Testis (tissue), 3 donors: ENCODE data around the gene NLGN1. TPM values are rescaled to one million over a fixed set of nuclear protein-coding genes. Genes with fewer than 3 reads are reported as not detected.

Experiments
- DNase-seq: peaks from one replicate; pipeline ENCODE4 v3.0.0-alpha.2; 2019
- H3K27ac ChIP-seq, 2 donors: fragments of 200-600 bp; sonication (generic); one replicate each; pipeline ENCODE4 v1.5.1; 2019
- H3K27me3 ChIP-seq: fragments of 200-600 bp; sonication (generic); one replicate; pipeline ENCODE4 v1.5.1; 2019
- H3K36me3 ChIP-seq: fragments of 200-600 bp; sonication (generic); one replicate; pipeline ENCODE4 v1.5.1; 2017; ENCODE audit warnings: low read depth; ENCODE audit errors: missing control alignments
- H3K4me1 ChIP-seq: fragments of 200-600 bp; sonication (generic); one replicate; pipeline ENCODE4 v1.5.1; 2019
- H3K4me3 ChIP-seq, 2 donors: fragments of 200-600 bp; sonication (generic); one replicate each; pipeline ENCODE4 v1.5.1; 2017 to 2019
- H3K9me3 ChIP-seq: fragments of 200-600 bp; sonication (generic); one replicate; pipeline ENCODE4 v1.5.1; 2017
- POLR2A ChIP-seq: fragments of 450-650 bp; IDR thresholded peaks from one replicate; pipeline ENCODE4 v1.6.1; 2017; ENCODE audit warnings: antibody characterized with exemption, mild to moderate bottlenecking, moderate library complexity
- WGBS, 2 donors: methylation state at CpG; one replicate each; pipeline ENCODE4 v1.1.5; 2018; 5-methylcytosine and 5-hydroxymethylcytosine counted together
- intact Hi-C: fragments of 100-400 bp; cut with DNase I; formaldehyde crosslinking; loops from one replicate; pipeline ENCODE4 v1.15.1; 2023; ENCODE audit warnings: low total_unique reads
- polyA plus RNA-seq: library from polyadenylated mRNA; stranded (reverse); fragments of 350-450 nt; fragmentation: Illumina TruSeq; extraction: RNeasy Lipid Tissue Mini Kit (QIAGEN cat#74804); gene quantifications from one replicate; pipeline ENCODE4 v1.2.3, GENCODE V29; 2014; ENCODE audit warnings: low read depth, low replicate concordance; ENCODE audit not compliant: insufficient read depth
- total RNA-seq, 2 donors: library from RNA; depleted of rRNA; stranded (reverse); fragments of >200 nt; gene quantifications; one replicate each; pipeline ENCODE4 v1.2.3, GENCODE V29; 2016
- TF ChIP-seq, protein P1 (sequence below), 3 experiments: fragments of 450-650 bp in 2 of 3; fragments of 200-600 bp in 1 of 3; sonication (generic) in 1 of 3; IDR thresholded peaks; one replicate each; pipeline ENCODE4 v1.5.1; 2016 to 2019; ENCODE audit warnings: antibody characterized with exemption in 3 of 3, mild to moderate bottlenecking in 2 of 3, moderate library complexity in 1 of 3

The NLGN1 gene
- total and polyA plus RNA-seq, 3 donors from 2014 or later, result 10.6 to 19.2 (median 15.5) TPM

- H3K36me3 ChIP-seq, result no peaks in the 10 kb centered on the region
- DNase-seq, result no peak
- no peaks in the 10 kb centered on the region for H3K9me3 ChIP-seq
- H3K27me3 ChIP-seq, result no peaks in the 10 kb centered on the region
- intact Hi-C loops, result no loop called here
- TF ChIP-seq POLR2A, result no peak
- TF ChIP-seq, protein P1, sequence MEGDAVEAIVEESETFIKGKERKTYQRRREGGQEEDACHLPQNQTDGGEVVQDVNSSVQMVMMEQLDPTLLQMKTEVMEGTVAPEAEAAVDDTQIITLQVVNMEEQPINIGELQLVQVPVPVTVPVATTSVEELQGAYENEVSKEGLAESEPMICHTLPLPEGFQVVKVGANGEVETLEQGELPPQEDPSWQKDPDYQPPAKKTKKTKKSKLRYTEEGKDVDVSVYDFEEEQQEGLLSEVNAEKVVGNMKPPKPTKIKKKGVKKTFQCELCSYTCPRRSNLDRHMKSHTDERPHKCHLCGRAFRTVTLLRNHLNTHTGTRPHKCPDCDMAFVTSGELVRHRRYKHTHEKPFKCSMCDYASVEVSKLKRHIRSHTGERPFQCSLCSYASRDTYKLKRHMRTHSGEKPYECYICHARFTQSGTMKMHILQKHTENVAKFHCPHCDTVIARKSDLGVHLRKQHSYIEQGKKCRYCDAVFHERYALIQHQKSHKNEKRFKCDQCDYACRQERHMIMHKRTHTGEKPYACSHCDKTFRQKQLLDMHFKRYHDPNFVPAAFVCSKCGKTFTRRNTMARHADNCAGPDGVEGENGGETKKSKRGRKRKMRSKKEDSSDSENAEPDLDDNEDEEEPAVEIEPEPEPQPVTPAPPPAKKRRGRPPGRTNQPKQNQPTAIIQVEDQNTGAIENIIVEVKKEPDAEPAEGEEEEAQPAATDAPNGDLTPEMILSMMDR (IDR thresholded peaks at IDR 0.05), result no peak
- no peak overlapping the region for H3K27ac ChIP-seq
- WGBS, 2 donors, result 85 to 87% methylated on average over 7 of the region's 7 CpGs
- H3K4me1 ChIP-seq, result no peaks in the 10 kb centered on the region
- H3K4me3 ChIP-seq, result no peak overlapping the region
Observed at GRCh38 chr3:174102274-174102673, 704.7 kb downstream of the NLGN1 start.

- no peak for DNase-seq
- H3K27me3 ChIP-seq, result no peaks in the 10 kb centered on the region
Observed at GRCh38 chr3:174102866-174103265, 705.3 kb downstream of the NLGN1 start.

DNA sequence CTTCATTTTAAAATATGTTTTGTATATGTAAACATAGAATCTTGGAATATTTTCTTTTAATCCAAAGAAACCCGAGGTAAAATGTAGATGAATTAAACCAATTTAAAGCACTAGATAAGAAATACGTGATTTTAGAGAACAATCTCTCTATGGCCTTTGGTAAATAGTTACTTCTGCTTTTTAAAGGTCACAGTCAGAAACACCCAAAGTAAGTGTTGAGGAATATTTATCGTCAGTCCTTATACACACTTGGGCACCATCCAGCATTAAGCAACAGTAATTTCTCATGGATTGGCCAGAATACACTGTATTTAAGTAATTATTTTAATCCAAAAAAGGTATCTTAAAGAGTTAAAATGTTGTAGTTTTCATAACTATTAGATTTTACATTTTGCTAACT, 713.2 kb downstream of the NLGN1 start:
- Histone ChIP-seq H3K9me3 (no peaks in the 10 kb centered on the region), H3K27me3 (no peaks in the 10 kb centered on the region), H3K36me3 (no peaks in the 10 kb centered on the region), H3K4me3 (no peak overlapping the region), H3K27ac (no peak overlapping the region), H3K4me1 (no peaks in the 10 kb centered on the region)
- intact Hi-C loops, result no loop called here
- no peak for DNase-seq
- TF ChIP-seq, protein P1 (IDR thresholded peaks at IDR 0.05), result no peak
- TF ChIP-seq POLR2A, result no peak
- 86 to 90% methylated on average over 3 of the region's 3 CpGs for WGBS, 2 donors

More at GRCh38 chr3:174102866-174103265, 705.3 kb downstream of the NLGN1 start:
- Histone ChIP-seq H3K4me3 (no peak overlapping the region), H3K27ac (no peak overlapping the region), H3K36me3 (no peaks in the 10 kb centered on the region), H3K4me1 (no peaks in the 10 kb centered on the region), H3K9me3 (no peaks in the 10 kb centered on the region)
- TF ChIP-seq POLR2A, result no peak
- TF ChIP-seq, protein P1 (IDR thresholded peaks at IDR 0.05), result no peak
- WGBS, 2 donors, result 82 to 90% methylated on average over 3 of the region's 3 CpGs
- intact Hi-C loops, result no loop called here

DNA sequence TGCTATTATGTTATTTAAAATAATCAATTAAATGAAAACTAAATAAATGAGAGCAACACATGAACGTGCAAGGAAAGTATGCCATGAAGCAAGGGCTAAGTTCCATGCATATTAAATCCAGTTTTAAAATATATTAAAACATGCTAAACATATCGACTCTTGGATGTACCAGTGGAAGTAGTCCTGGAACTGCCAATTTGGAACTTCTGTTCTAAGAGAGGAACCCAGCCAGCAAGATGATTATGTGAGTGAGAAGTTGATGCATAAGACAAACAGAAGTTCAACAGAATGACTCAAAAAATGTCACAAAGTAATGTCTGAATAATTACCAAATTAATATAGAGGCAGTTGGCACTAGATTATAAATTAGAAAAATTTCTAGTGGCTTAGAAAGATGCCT, 714.2 kb downstream of the NLGN1 start:
- intact Hi-C loops, result no loop called here
- H3K9me3 ChIP-seq, result no peaks in the 10 kb centered on the region
- DNase-seq, result no peak
- H3K4me3 ChIP-seq, result no peak overlapping the region
- 89% methylated on average over 2 of the region's 2 CpGs for WGBS, 2 donors
- no peaks in the 10 kb centered on the region for H3K36me3 ChIP-seq
- no peaks in the 10 kb centered on the region for H3K4me1 ChIP-seq
- no peaks in the 10 kb centered on the region for H3K27me3 ChIP-seq
- TF ChIP-seq, protein P1 (IDR thresholded peaks at IDR 0.05), result no peak
- TF ChIP-seq POLR2A, result no peak
- no peak overlapping the region for H3K27ac ChIP-seq

DNA sequence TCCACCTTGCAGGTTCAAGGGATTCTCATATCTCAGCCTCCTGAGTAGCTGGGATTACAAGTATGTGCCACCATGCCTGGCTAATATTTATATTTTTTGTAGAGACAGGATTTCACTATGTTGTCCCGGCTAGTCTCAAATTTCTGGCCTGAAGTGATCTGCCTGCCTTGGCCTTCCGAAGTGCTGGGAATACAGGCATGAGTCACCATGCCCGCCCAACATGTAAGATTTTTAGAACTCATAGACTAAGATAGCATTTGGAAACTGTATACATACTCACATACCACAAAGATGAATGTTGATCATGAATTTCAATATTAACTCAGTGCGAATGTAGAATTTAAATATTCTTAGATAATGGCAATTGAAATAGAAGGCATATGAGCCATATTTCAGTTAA, 718.9 kb downstream of the NLGN1 start:
- H3K27me3 ChIP-seq, result no peaks in the 10 kb centered on the region
- H3K4me1 ChIP-seq, result no peaks in the 10 kb centered on the region
- no peaks in the 10 kb centered on the region for H3K9me3 ChIP-seq
- no peaks in the 10 kb centered on the region for H3K36me3 ChIP-seq
- DNase-seq, result no peak
- no peak overlapping the region for H3K4me3 ChIP-seq
- intact Hi-C loops, result no loop called here
- 96 to 98% methylated on average over 4 of the region's 4 CpGs for WGBS, 2 donors
- H3K27ac ChIP-seq, result no peak overlapping the region
- TF ChIP-seq, protein P1 (IDR thresholded peaks at IDR 0.05), result no peak
- no peak for TF ChIP-seq POLR2A
